SKM-1 treated with dmso at 0.1 percent for 144 hours (cell line): ENCODE results near the gene FMC1.
"Not testable (repeated sequence)": the region's sequence is repeated elsewhere in the genome, so short reads cannot be mapped to it uniquely, and the experiment has no call there.

Experiments
- DNase-seq: peaks from one replicate; lab custom pipeline; 2025; ENCODE audit not compliant: unreplicated experiment; lab: John Stamatoyannopoulos, UW

FMC1 gene

GRCh38 chr7:139340037-139340807 is 915 bp upstream of the FMC1 start:
- peak; percentile 100 for DNase-seq

GRCh38 chr7:139340808-139341057 is 404 bp upstream of the FMC1 start:
- peak; percentile 66 for DNase-seq

- peak; percentile 86 for DNase-seq
Observed at GRCh38 chr7:139341776-139342226, 664 bp downstream of the FMC1 start.

GRCh38 chr7:139345042-139345441 is 3.9 kb downstream of the FMC1 start:
- no peak for DNase-seq

GRCh38 chr7:139351027-139351426 is 9.9 kb downstream of the FMC1 start:
- DNase-seq, result no peak

GRCh38 chr7:139354729-139355128 is 13.6 kb downstream of the FMC1 start:
- no peak for DNase-seq

GRCh38 chr7:139355320-139355719 is 14.2 kb downstream of the FMC1 start:
- peak; percentile 68 for DNase-seq

- DNase-seq, result not testable (repeated sequence)
Observed at GRCh38 chr7:139357729-139358506, 16.8 kb downstream of the FMC1 start.

GRCh38 chr7:139358541-139359365 is 17.6 kb downstream of the FMC1 start:
- no peak for DNase-seq

- peak; percentile 96 for DNase-seq
Observed at GRCh38 chr7:139359366-139360209, 18.5 kb downstream of the FMC1 start, which contains the start of gene LUC7L2. Gene LUC7L2, plus strand, starts transcription at chr7:139359894. Its CDS starts 368 bp downstream, at chr7:139360262.

GRCh38 chr7:139360210-139360947 is 19.2 kb downstream of the FMC1 start:
- DNase-seq, result peak; percentile 88

- DNase-seq, result no peak
Observed at GRCh38 chr7:139360948-139361307, 19.8 kb downstream of the FMC1 start.

- DNase-seq, result no peak
Observed at GRCh38 chr7:139361523-139361922, 20.4 kb downstream of the FMC1 start.

- DNase-seq, result no peak
Observed at GRCh38 chr7:139362302-139362701, 21.2 kb downstream of the FMC1 start.

- no peak for DNase-seq
Observed at GRCh38 chr7:139362981-139363380, 21.8 kb downstream of the FMC1 start.

GRCh38 chr7:139365336-139365735 is 24.2 kb downstream of the FMC1 start:
- DNase-seq, result no peak

GRCh38 chr7:139366400-139366799 is 25.3 kb downstream of the FMC1 start:
- no peak for DNase-seq

GRCh38 chr7:139367438-139368155 is 26.5 kb downstream of the FMC1 start:
- no peak for DNase-seq

GRCh38 chr7:139370301-139370942 is 29.3 kb downstream of the FMC1 start:
- no peak for DNase-seq
